Measurements from ENCODE around the gene IL27RA.
A peak's percentile ranks its signal among the peaks of the same experiment; 100 is the strongest.

The IL27RA gene

GRCh38 chr19:14059093-14059480, 27.5 kb downstream of the IL27RA start:
- no peak for DNase-seq

DNA sequence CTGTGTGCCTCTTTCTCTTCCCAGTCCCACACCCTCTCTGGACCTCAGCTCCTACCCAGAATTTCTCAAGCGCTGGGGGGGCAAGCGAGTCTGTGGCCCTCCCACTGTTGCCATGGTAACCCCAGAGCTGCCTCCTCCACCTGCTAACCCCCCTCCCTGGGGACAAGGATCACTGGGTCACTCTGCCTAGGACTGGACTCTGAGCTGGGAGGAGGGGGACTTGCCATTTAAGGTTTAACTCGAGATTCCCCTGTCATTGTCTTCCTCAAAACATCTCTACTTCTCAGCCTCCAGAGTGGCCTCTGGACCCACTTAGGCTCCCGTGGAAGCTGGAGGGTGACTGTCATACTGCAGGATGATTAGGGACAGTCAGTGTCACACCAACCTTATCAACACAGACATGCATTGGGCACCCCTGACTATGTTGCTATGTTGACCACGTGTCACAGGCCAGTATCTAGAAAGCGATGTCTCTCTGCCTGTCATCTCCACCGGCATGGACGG, 28.1 kb downstream of the IL27RA start:
- DNase-seq: peak; percentile 20

- DNase-seq: peak; percentile 48
These were observed 29.7 kb downstream of the IL27RA start for GRCh38 chr19:14061081-14061749.

DNA sequence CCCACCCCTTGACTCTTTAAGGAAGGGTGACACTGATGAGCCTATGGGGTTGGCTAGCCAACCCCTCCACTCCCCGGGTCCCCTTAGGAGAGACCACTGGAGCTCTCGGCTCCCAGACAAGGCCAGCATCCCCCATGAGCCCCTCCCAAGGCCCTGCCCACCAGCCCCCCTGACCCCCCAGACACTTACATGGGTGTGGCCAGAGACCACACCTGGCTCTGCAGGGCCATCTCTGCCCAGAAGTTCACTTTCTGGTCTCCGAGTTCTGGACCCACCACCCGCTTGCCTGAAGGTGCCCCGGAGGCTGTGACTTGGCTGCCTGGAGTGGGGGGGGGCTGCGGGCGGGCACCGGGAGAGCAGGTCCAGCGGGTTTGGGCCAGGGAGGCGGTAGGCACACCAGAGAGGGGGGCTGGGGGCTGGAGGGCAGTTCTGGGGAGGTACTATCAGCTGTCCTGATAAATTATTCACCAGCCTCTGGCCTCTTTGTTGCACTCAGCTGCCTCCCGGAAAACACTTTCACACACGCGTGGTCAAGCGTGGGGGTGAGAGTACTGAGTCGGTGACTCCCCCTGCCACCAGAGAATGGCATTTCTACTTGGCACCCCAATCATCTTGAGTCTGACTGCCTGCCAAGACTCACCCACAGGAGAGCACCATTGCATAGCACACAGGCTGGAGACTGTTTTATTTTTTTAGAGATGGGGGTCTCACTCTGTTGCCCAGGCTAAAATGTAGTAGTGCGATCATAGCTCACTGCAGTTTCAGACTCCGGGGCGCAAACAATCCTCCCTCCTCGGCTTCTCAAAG, 30.4 kb downstream of the IL27RA start, which contains the start of gene PALM3:
PALM3 (minus strand) TSS at position 326 of the 807 bp plus-strand sequence; CDS start at position 230, 96 bp downstream.
- DNase-seq: peak; percentile 52

DNA sequence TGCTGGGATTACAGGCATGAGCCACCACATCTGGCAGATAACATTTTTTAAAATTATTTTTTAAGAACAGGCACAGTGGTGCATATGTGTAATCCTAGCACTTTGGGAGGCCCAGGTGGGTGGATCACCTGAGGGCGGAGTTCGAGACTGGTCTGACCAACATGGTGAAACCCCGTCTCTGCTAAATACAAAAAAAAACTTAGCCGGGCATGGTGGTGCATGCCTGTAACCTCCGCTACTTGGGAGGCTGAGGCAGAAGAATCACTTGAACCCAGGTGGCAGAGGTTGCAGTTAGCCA, 30.9 kb downstream of the IL27RA start:
- DNase-seq: no peak

DNA sequence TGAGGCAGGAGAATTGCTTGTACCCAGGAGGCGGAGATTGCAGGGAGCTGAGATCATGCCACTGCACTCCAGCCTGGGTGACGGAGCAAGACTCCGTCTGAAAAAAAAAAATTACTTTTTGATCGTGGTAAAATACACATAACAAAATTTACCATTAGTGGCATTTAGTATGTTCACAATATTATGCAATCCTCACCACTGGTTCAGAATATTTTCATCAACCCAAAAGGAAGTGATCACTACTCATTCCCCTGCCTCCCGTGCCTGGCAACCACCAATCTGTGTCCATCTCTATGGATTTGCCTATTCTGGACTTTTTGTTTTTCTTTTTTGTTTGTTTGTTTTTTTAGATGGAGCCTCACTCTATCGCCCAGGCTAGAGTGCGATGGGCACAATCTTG, 31.5 kb downstream of the IL27RA start:
- DNase-seq: no peak

DNA sequence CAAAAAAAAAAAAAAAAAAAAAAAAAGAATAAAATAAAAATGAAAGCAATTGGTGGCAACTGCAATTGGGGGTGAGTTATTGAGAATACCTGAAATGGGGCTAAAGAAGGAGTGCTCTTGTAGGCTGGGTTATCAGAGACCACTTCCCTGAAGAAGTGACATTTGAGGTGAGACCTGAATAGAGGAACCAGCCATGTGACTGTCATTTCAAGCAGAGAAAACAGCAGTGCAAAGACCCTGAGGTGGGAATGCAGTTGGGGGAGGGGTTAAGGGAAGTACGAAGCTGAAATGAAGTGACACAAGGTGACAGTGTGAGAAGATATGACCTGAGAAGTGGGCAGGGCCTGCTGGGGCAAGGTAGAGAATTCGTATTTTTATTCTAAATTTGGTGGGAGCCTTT, 34.6 kb downstream of the IL27RA start:
- DNase-seq: no peak

GRCh38 chr19:14070268-14071050, 38.9 kb downstream of the IL27RA start:
- no peak for DNase-seq

- peak; percentile 83 for DNase-seq
These were observed 41.1 kb downstream of the IL27RA start, which contains the start of gene MISP3 for GRCh38 chr19:14072535-14073260. Gene MISP3, plus strand, starts transcription at chr19:14072786. Its CDS starts 524 bp downstream, at chr19:14073310.

DNA sequence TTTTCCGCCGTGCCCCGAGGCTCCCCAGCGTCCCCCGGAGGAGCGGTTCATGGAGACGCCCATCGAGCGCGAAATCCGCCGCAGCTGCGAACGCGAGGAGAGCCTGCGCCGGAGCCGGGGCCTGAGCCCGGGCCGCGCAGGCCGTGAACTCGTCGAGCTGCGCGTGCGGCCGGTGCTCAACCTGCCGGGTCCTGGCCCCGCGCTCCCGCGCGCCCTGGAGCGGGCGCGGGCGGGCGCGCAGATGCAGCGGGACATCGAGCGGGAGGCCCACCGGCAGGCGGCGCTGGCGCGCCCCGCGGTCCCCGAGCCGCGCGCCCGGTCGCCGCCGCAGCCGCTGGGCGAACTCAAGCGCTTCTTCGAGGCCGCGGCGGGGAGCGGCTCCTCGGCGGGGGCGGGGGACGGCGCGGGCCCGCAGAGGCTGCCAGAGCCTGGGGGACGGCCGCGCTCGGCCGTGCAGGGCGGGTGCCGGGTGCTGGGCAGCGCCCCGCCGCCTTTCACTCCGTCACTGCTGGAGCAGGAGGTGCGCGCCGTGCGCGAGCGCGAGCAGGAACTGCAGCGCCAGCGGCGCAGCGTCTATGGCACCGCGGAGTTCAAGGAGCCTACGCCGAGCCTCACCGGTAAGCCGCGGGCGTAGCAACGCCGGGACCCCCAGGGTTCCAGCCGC, 41.8 kb downstream of the IL27RA start:
- peak; percentile 86 for DNase-seq

DNA sequence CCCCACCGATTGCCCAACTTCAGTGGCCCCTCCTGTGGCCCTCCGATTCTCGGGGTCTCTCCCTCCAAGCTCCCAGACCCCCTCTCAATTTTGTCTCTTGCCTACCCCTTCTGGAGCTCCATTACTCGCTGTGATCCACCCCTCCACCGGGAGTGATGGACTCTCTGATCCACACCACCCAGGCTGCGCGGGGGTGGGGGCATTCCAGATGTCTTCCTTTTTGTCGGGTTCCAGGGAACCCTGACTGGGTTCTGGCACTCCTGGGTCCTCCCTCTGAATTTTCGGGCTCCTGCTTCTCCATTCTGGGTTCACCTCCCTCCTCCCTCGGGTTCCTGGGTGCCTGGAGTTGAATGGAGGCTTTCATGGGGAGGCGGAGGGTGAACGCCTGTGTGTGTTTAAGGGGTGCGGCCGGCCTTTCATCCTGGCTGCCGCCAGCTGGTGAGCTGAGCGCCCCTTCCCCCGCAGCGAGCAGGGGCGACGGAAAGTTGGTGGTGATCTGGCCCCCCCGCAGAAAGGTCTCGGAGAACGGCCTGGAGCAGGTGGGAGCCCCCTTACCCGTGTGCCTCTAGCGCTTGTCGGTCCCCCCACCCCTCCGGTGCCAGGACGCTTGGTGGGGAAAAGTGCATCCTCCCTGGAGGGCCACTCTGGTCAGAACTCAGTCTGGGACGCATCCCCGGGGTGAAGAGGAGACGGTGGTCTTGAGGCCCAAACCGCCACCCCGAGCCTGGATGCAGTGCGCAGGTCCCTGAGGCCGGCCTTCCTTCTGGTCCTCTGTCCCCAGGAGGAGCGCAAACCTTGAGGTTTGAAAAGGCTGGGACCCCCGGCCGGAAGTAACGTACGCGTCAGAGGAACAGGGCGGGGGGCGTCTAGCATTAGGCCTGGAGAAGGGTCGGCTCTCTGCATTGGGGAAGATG, 42.6 kb downstream of the IL27RA start:
- DNase-seq: peak; percentile 62

DNA sequence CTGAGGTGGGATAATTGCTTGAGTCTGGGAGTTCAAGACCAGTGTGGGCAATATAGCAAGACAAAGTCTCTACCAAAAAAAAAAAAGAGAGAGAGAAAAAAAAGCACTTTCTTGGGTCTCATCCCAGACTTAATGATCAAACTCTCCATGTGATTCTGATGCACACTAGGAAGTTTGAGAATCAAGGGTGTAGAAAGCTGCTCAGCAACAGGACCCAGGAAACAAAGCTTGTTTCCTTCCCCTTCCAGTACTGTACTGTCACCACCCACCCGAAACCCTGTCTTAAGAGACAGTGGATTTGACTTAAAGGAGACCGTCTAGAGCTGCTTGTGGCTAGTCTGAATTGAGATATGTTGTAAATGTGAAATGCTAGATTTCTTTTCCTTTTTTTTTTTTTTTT, 46.8 kb downstream of the IL27RA start:
- no peak for DNase-seq

- peak; percentile 95 for DNase-seq
These were observed 49.6 kb downstream of the IL27RA start for GRCh38 chr19:14080887-14081796.

DNA sequence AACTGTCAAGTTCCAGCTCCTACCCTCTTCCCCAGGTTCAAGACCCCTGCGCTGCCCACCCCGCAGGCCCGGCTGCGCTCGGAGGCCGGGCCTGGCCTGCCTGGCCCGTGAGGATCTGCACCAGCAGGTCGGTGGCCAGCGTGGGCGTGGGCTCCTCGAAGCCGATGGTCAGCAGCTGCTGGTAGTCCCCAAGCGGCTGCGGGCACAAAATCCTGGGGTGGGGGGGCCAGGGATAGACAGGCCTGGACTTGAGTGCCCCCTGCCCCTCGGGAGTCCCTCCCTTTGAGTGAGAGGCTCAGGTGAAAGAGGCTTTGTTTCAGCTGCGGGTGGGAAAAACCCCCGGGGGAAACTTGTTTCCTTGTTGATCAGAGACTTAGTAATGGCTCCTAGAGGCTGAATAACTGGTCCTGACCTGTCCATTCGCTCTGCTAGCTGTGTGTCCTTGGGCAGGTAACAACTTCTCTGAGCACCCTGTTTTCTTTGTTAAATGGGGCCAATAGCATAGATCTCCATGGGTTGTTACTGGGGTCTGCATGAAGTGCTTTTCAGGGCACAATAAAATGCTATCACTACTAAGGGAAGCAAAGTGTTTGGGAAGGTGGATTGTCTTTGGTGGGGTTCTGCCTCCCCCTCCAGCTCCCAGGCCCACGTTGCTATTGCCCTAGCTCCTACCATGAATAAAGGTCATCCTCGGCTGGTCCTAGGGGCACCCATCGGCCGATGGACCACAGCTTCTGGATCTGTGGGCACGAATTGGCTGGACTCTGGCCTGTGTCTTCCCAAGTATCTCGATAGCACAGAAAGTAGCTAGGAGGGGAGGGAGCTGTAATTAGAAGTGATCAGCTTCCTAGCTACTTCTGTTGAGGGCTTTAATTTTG, 50.5 kb downstream of the IL27RA start:
- no peak for DNase-seq

- no peak for DNase-seq
These were observed 51.1 kb downstream of the IL27RA start for GRCh38 chr19:14082675-14082960.

DNA sequence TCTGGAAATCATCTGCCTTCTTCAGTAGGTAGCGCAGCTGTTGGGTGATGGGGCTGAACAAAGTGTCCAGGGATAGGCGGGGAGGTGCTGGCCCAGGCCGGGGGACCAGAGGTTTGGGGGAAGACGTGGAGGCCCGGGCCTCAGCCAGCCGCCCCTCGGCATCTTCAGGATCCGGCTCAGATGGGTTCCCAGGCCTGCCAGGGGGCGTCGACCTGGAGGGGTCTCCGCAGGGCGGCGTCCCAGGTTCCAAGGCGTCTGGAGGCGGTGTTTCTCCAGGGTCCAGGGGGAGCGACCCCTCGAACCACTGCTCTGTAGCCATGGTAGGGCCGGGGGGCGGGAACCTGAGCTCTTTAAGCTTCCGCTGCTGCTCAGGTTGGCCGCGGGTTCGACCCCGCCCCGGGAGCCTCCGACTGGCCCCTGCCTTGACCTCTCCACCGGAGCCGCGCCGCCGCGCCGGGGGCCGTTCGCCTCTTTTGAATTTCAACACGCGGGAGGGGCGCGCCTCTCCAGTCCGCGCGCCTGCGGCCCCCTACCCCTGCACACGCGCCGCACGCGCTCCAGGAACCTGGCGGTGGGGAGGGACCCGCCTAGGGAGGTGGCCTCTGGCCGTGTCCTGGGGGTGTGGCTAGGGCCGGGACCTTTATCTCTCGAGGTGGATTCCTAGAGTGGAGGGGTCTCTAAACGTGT, 53.9 kb downstream of the IL27RA start, which contains the start of gene C19orf67:
C19orf67 (minus strand) TSS at position 475 of the 687 bp plus-strand sequence; CDS start at position 319, 156 bp downstream.
- DNase-seq: no peak

- no peak for DNase-seq
These were observed 54.5 kb downstream of the IL27RA start for GRCh38 chr19:14086098-14086497.

Data from right kidney (tissue), 1 donor.